MCF 10A (cell line): ENCODE measurements around the gene CCDC40. TPM values are rescaled to one million over a fixed set of nuclear protein-coding genes. Genes with fewer than 3 reads are reported as not detected.

Experiments used
- BruUV-seq: library from RNA; stranded (reverse); fragments of 400-500 nt; replicated peaks from 2 replicates; lab custom pipeline; 2021; lab: Mats Ljungman, UMichigan
- CTCF ChIA-PET: fragments of 300-600 bp; sonication (Branson Sonifier 250); formaldehyde crosslinking; extraction: SDS; loops from one replicate; lab custom pipeline; 2021; ENCODE audit warnings: antibody characterized with exemption, inconsistent platforms; lab: Yijun Ruan, JAX
- POLR2A ChIA-PET: fragments of 300-600, 350-650 bp; sonication (Branson Sonifier 250); formaldehyde crosslinking; extraction: SDS; loops from one replicate; lab custom pipeline; 2020; ENCODE audit warnings: antibody characterized with exemption, inconsistent platforms; lab: Yijun Ruan, JAX
- DNase-seq: peaks from one replicate; pipeline ENCODE4 v3.0.0-alpha.2; 2018; ENCODE audit not compliant: unreplicated experiment
- H3K27ac Mint-ChIP-seq: one replicate; pipeline ENCODE4 v1.8.0; 2022; ENCODE audit warnings: mild to moderate bottlenecking, low read depth, mixed read lengths; ENCODE audit not compliant: unreplicated experiment
- H3K27me3 Mint-ChIP-seq: one replicate; pipeline ENCODE4 v1.8.0; 2022; ENCODE audit warnings: mixed read lengths; ENCODE audit not compliant: insufficient read depth, unreplicated experiment
- H3K36me3 Mint-ChIP-seq: one replicate; pipeline ENCODE4 v1.8.0; 2022; ENCODE audit warnings: mild to moderate bottlenecking, moderate library complexity, mixed read lengths; ENCODE audit not compliant: insufficient read depth, unreplicated experiment
- H3K4me1 Mint-ChIP-seq: one replicate; pipeline ENCODE4 v1.8.0; 2022; ENCODE audit warnings: mixed read lengths; ENCODE audit not compliant: insufficient read depth, unreplicated experiment
- H3K4me3 Mint-ChIP-seq: one replicate; pipeline ENCODE4 v1.8.0; 2022; ENCODE audit warnings: mild to moderate bottlenecking, moderate library complexity, mixed read lengths; ENCODE audit not compliant: unreplicated experiment
- H3K9me3 Mint-ChIP-seq: one replicate; pipeline ENCODE4 v1.8.0; 2022; ENCODE audit warnings: mixed read lengths; ENCODE audit not compliant: unreplicated experiment
- intact Hi-C: fragments of 100-400 bp; cut with micrococcal nuclease; formaldehyde crosslinking; loops from 2 replicates; pipeline ENCODE4 v1.14.1; 2022
- total RNA-seq: library from RNA; stranded (reverse); gene quantifications from 2 replicates; pipeline ENCODE4 v1.2.3, GENCODE V29; 2022
- TF ChIP-seq, protein P1 (sequence below): fragments of 200-600 bp; IDR thresholded peaks from one replicate; pipeline ENCODE4 v1.8.0; 2022; ENCODE audit warnings: antibody characterized with exemption, mild to moderate bottlenecking; ENCODE audit not compliant: unreplicated experiment

Gene CCDC40
- total RNA-seq, 1 experiment from 2014 or later = 4.1 TPM

- H3K27ac Mint-ChIP-seq = no peak overlapping the region
- no peaks in the 10 kb centered on the region for H3K27me3 Mint-ChIP-seq
- ChIA-PET CTCF (no interaction called here), POLR2A (no interaction called here)
- H3K9me3 Mint-ChIP-seq = no peaks in the 10 kb centered on the region
- BruUV-seq = no TSS peak
- no peak overlapping the region for H3K4me3 Mint-ChIP-seq
- no peaks in the 10 kb centered on the region for H3K4me1 Mint-ChIP-seq
- H3K36me3 Mint-ChIP-seq = peaks cover 94% of the 10 kb centered on the region
- intact Hi-C loops = no loop called here
- DNase-seq = no peak
- TF ChIP-seq, protein P1, sequence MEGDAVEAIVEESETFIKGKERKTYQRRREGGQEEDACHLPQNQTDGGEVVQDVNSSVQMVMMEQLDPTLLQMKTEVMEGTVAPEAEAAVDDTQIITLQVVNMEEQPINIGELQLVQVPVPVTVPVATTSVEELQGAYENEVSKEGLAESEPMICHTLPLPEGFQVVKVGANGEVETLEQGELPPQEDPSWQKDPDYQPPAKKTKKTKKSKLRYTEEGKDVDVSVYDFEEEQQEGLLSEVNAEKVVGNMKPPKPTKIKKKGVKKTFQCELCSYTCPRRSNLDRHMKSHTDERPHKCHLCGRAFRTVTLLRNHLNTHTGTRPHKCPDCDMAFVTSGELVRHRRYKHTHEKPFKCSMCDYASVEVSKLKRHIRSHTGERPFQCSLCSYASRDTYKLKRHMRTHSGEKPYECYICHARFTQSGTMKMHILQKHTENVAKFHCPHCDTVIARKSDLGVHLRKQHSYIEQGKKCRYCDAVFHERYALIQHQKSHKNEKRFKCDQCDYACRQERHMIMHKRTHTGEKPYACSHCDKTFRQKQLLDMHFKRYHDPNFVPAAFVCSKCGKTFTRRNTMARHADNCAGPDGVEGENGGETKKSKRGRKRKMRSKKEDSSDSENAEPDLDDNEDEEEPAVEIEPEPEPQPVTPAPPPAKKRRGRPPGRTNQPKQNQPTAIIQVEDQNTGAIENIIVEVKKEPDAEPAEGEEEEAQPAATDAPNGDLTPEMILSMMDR = no peak
These were observed 100.7 kb downstream of the CCDC40 start for GRCh38 chr17:80137131-80137530.

GRCh38 chr17:80138856-80139426, 102.5 kb downstream of the CCDC40 start:
- ChIA-PET CTCF (no interaction called here), POLR2A (no interaction called here)
- Mint-ChIP-seq H3K36me3 (peaks cover 97% of the 10 kb centered on the region), H3K27ac (no peak overlapping the region), H3K4me1 (no peaks in the 10 kb centered on the region), H3K4me3 (no peak overlapping the region), H3K9me3 (no peaks in the 10 kb centered on the region), H3K27me3 (no peaks in the 10 kb centered on the region)
- intact Hi-C loops = no loop called here
- no peak for DNase-seq
- no TSS peak for BruUV-seq
- TF ChIP-seq, protein P1 = no peak

DNA sequence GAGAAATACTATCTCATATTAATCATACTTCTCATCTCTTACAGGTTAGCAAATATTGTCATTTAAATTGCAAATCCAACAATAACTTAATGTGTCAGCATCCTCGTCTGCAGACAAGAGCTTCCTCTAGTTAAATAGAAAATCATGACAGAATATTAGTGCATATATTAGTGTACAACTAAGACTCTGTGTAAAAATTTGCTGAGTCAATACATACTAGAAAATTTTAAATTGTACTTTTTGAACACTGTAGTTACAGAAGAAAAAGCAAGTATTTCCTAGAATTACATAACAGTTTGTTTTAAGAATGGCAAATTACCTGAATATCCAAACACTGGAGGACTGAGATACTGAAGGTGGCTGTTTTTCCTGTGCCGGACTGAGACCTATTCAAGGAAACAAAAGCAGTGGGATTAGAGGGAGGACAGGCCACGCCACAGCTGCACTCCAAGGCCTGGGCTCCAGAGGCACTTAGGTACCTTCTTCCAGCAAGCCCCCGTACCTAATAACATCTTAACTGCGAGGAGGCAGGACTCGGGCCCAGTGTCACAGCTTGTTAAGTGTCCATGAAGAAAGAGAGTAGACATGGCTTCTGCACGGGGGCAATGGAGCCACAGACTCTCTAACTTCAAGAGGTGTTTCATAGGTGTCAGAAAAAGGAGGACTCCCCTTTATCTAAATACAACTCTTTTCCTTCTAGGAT, 105.2 kb downstream of the CCDC40 start:
- TF ChIP-seq, protein P1 = no peak
- Mint-ChIP-seq H3K27ac (peak overlapping the region; percentile 57), H3K9me3 (no peaks in the 10 kb centered on the region), H3K4me3 (no peak overlapping the region), H3K4me1 (peaks cover 10% of the 10 kb centered on the region), H3K27me3 (no peaks in the 10 kb centered on the region), H3K36me3 (peaks cover 82% of the 10 kb centered on the region)
- BruUV-seq = no TSS peak
- ChIA-PET CTCF (interaction anchor here (0.5 to 0.7 kb wide), 3 partner anchors 40 to 135 kb away, joined by 3 read pairs; partner anchors contain the start of gene GAA), POLR2A (interaction anchor here (0.6 to 1.6 kb wide), 4 partner anchors 8 to 88 kb away, joined by 3 to 5 read pairs (median 4); partner anchors contain the start of gene GAA)
- intact Hi-C loops = no loop called here
- DNase-seq = no peak

DNA sequence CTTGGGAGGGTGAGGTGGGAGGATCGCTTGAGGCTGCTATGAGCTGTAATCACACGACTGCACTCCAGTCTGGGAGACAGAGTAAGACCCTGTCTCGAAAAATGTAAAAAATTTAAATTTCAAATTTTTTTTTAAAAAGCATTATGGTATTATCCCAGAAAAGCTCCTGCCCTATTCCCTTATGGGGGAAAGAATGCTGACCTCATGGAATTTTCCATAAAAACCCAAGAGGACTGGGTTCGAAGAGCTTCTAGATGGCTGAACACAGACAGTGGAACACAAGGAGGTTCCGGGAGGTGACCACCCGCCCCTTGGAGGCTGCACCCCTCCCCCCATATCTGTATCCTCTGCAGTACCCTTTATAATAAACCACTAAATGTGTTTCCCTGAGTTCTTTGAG, 106.5 kb downstream of the CCDC40 start:
- TF ChIP-seq, protein P1 = no peak
- Mint-ChIP-seq H3K9me3 (no peaks in the 10 kb centered on the region), H3K4me3 (no peak overlapping the region), H3K36me3 (peaks cover 73% of the 10 kb centered on the region), H3K27me3 (no peaks in the 10 kb centered on the region), H3K4me1 (peaks cover 10% of the 10 kb centered on the region), H3K27ac (no peak overlapping the region)
- no peak for DNase-seq
- no TSS peak for BruUV-seq
- CTCF ChIA-PET = interaction anchor here (0.7 to 1.8 kb wide), 3 partner anchors 9 to 1923 kb away, joined by 3 to 9 read pairs (median 3); partner anchors contain the start of gene GAA
- POLR2A ChIA-PET = interaction anchor here (0.6 to 1.5 kb wide), 2 partner anchors 9 to 22 kb away, joined by 4 read pairs; no protein-coding TSS in a partner anchor
- intact Hi-C loops = no loop called here
